H9 (cell line): Measurements from ENCODE around the gene BACH2. TPM values are rescaled to one million over a fixed set of nuclear protein-coding genes. Genes with fewer than 3 reads are reported as not detected.

Source experiments
- DNase-seq: peaks from one replicate; pipeline ENCODE4 v3.0.0-alpha.2; 2017
- H2AFZ ChIP-seq: one replicate; pipeline ENCODE4 v1.6.1; 2013; ENCODE audit warnings: mild to moderate bottlenecking, low read length, control low read depth, moderate library complexity
- H2AK5ac ChIP-seq: 2 replicates; pipeline ENCODE4 v1.6.1; 2013; ENCODE audit warnings: low read length, control low read depth, mixed read lengths; ENCODE audit not compliant: insufficient read length
- H2BK120ac ChIP-seq: one replicate; pipeline ENCODE4 v1.6.1; 2013; ENCODE audit warnings: low read depth, mild to moderate bottlenecking, low read length, control low read depth, inconsistent platforms; ENCODE audit not compliant: poor library complexity, severe bottlenecking
- H2BK12ac ChIP-seq: 2 replicates; pipeline ENCODE4 v1.6.1; 2013; ENCODE audit warnings: low read length, control low read depth, mixed read lengths, low read depth; ENCODE audit not compliant: insufficient read length
- H2BK15ac ChIP-seq: 2 replicates; pipeline ENCODE4 v1.6.1; 2013; ENCODE audit warnings: low read depth, low read length, control low read depth
- H2BK20ac ChIP-seq: one replicate; pipeline ENCODE4 v1.6.1; 2013; ENCODE audit warnings: low read depth, mild to moderate bottlenecking, low read length, control low read depth, inconsistent platforms; ENCODE audit not compliant: poor library complexity, severe bottlenecking
- H2BK5ac ChIP-seq: 2 replicates; pipeline ENCODE4 v1.6.1; 2013; ENCODE audit warnings: low read length, control low read depth, mixed read lengths; ENCODE audit not compliant: insufficient read length
- H3K14ac ChIP-seq: 2 replicates; pipeline ENCODE4 v1.6.1; 2013; ENCODE audit warnings: low read length, control low read depth; ENCODE audit not compliant: insufficient read depth
- H3K18ac ChIP-seq: 2 replicates; pipeline ENCODE4 v1.6.1; 2013; ENCODE audit warnings: low read depth, mild to moderate bottlenecking, mixed read lengths, low read length, control low read depth; ENCODE audit not compliant: insufficient read length
- H3K23ac ChIP-seq: 2 replicates; pipeline ENCODE4 v1.6.1; 2013; ENCODE audit warnings: low read length, control low read depth, mixed read lengths, low read depth; ENCODE audit not compliant: insufficient read length
- H3K23me2 ChIP-seq: 2 replicates; pipeline ENCODE4 v1.6.1; 2013; ENCODE audit warnings: low read depth, mild to moderate bottlenecking, mixed read lengths, low read length, control low read depth; ENCODE audit not compliant: insufficient read length, poor library complexity, severe bottlenecking
- H3K27ac ChIP-seq: 2 replicates; pipeline ENCODE4 v1.5.1; 2013; ENCODE audit warnings: low read length, control low read depth, mixed read lengths, low read depth; ENCODE audit not compliant: insufficient read length
- H3K27me3 ChIP-seq: 2 replicates; pipeline ENCODE4 v1.6.1; 2013; ENCODE audit warnings: low read length, control low read depth, inconsistent platforms; ENCODE audit not compliant: insufficient read depth
- H3K4ac ChIP-seq: 2 replicates; pipeline ENCODE4 v1.6.1; 2013; ENCODE audit warnings: low read depth, mild to moderate bottlenecking, control low read depth, inconsistent platforms, low read length, moderate library complexity
- H3K4me1 ChIP-seq: 2 replicates; pipeline ENCODE4 v1.6.1; 2013; ENCODE audit warnings: low read length, control low read depth, inconsistent platforms; ENCODE audit not compliant: insufficient read depth
- H3K4me2 ChIP-seq: 2 replicates; pipeline ENCODE4 v1.6.1; 2013; ENCODE audit warnings: low read length, control low read depth, mixed read lengths; ENCODE audit not compliant: insufficient read length, insufficient read depth
- H3K56ac ChIP-seq: 2 replicates; pipeline ENCODE4 v1.6.1; 2013; ENCODE audit warnings: low read depth, mild to moderate bottlenecking, mixed read lengths, low read length, control low read depth; ENCODE audit not compliant: insufficient read length
- H3K79me1 ChIP-seq: 2 replicates; pipeline ENCODE4 v1.6.1; 2013; ENCODE audit warnings: low read depth, mild to moderate bottlenecking, moderate library complexity, low read length, control low read depth, inconsistent platforms; ENCODE audit not compliant: insufficient read depth, poor library complexity, severe bottlenecking
- H3K79me2 ChIP-seq: 2 replicates; pipeline ENCODE4 v1.6.1; 2013; ENCODE audit warnings: low read length, control low read depth, inconsistent platforms; ENCODE audit not compliant: insufficient read depth
- H3K9ac ChIP-seq: 2 replicates; pipeline ENCODE4 v1.6.1; 2013; ENCODE audit warnings: low read length, control low read depth, mixed read lengths; ENCODE audit not compliant: insufficient read length; ENCODE audit errors: extremely low read depth
- H3K9me3 ChIP-seq: one replicate; pipeline ENCODE4 v1.6.1; 2013; ENCODE audit warnings: low read depth, low read length, inconsistent platforms; ENCODE audit not compliant: control insufficient read depth
- H3T11ph ChIP-seq: one replicate; pipeline ENCODE4 v1.6.1; 2013; ENCODE audit warnings: mild to moderate bottlenecking, low read length, control low read depth, inconsistent platforms
- H4K20me1 ChIP-seq: one replicate; pipeline ENCODE4 v1.6.1; 2013; ENCODE audit not compliant: control insufficient read depth, insufficient read length, insufficient read depth
- H4K5ac ChIP-seq: 2 replicates; pipeline ENCODE4 v1.6.1; 2013; ENCODE audit warnings: low read depth, mild to moderate bottlenecking, mixed read lengths, low read length, control low read depth; ENCODE audit not compliant: insufficient read length
- H4K8ac ChIP-seq: replicated peaks from 2 replicates; pipeline ENCODE4 v1.6.1; 2013; ENCODE audit warnings: low read length, control low read depth, mixed read lengths, low read depth; ENCODE audit not compliant: insufficient read length
- H4K91ac ChIP-seq: 2 replicates; pipeline ENCODE4 v1.6.1; 2013; ENCODE audit warnings: low read depth, mild to moderate bottlenecking, moderate library complexity, mixed read lengths, low read length, control low read depth; ENCODE audit not compliant: insufficient read length
- H3K27ac Mint-ChIP-seq, 3 experiments: 2 replicates in 2 of 3; 3 replicates in 1 of 3; pipeline ENCODE4 v1.8.0; 2020 to 2021; ENCODE audit warnings: mixed read lengths in 3 of 3, mild to moderate bottlenecking in 1 of 3, moderate library complexity in 1 of 3
- H3K27me3 Mint-ChIP-seq: 2 replicates; pipeline ENCODE4 v1.8.0; 2021; ENCODE audit warnings: low read depth, mild to moderate bottlenecking, moderate library complexity, mixed read lengths
- H3K36me3 Mint-ChIP-seq, 3 experiments: 2 replicates in 2 of 3; 3 replicates in 1 of 3; pipeline ENCODE4 v1.8.0; 2020 to 2021; ENCODE audit warnings: low read depth in 3 of 3, mixed read lengths in 3 of 3; ENCODE audit not compliant: insufficient read depth in 1 of 3
- H3K4me1 Mint-ChIP-seq, 2 experiments: 2 replicates each; pipeline ENCODE4 v1.8.0; 2020; ENCODE audit warnings: mixed read lengths in 2 of 2
- H3K4me3 Mint-ChIP-seq, 2 experiments: 2 replicates in 1 of 2; 3 replicates in 1 of 2; pipeline ENCODE4 v1.8.0; 2020 to 2021; ENCODE audit warnings: mild to moderate bottlenecking in 2 of 2, mixed read lengths in 2 of 2, moderate library complexity in 1 of 2
- H3K9me3 Mint-ChIP-seq, 2 experiments: 2 replicates in 1 of 2; 3 replicates in 1 of 2; pipeline ENCODE4 v1.8.0; 2020; ENCODE audit warnings: mild to moderate bottlenecking in 2 of 2, mixed read lengths in 2 of 2, moderate library complexity in 1 of 2
- CTCF ChIP-seq: fragments of 200-600 bp; sonication (generic); conservative IDR thresholded peaks from 3 replicates; pipeline ENCODE4 v1.8.0; 2021; ENCODE audit warnings: antibody characterized with exemption, mild to moderate bottlenecking
- WGBS: extraction: QIAGEN DNeasy Blood & Tissue Kit; methylation state at CpG from one replicate; pipeline ENCODE4 v1.1.7; 2013; ENCODE audit warnings: missing lambda C conversion rate, low lambda C conversion rate, mixed read lengths; ENCODE audit not compliant: insufficient read length; ENCODE audit errors: extremely low coverage; 5-methylcytosine and 5-hydroxymethylcytosine counted together
- total RNA-seq: library from RNA; stranded (reverse); gene quantifications from 2 replicates; pipeline ENCODE4 v1.2.1, GENCODE V29; 2021

The BACH2 gene
- total RNA-seq, 1 experiment from 2014 or later: 2.0 TPM

DNA sequence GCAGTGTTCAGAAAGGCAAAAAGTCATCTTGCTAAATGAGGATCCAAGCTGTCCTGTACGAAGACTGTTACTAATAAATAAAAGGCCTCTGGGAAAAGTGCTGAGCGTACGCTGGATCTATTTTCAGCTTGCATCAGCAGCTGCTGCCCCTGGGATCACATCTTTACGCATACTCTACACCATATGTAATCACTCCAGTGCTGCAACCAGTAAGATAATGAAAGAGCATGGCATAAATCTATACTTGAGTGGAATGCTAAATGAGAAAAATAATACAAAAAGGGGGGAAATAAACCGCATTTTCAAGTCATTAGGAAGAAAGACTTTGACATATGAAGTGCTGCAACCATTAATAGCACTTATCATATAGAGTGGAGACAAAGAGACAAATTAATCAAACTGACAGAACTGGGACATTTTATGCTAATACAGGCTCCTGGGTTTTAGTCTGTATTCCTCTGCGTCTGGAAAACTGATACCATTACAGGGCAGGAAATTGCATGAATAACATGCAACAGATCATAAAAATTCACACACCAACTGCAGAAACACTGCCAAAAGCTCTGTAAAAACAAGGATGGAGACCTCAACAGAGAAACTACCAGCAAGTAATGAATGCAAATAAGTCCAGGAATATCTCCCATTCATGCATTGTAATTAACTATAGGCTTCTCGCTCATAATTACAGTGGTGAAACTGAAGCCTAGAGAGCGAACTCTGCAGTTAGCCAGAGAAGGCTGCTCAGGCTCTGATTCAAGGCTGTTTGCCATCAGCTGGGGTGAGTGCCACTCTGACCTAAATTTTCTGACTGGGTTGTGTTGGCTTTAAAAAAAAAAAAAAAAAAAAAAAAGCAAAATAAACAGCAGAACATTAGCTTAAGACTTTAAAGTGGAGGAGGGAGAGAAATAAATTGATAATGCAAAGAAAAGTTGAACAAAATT is 318.6 kb downstream of the BACH2 start:
- Mint-ChIP-seq H3K4me1 (peaks cover 0 to 3% of the 10 kb centered on the region in 2 experiments; a peak in 3 of 4 replicates), H3K36me3 (no peaks in the 10 kb centered on the region), H3K27ac (no peak overlapping the region), H3K27me3 (no peaks in the 10 kb centered on the region), H3K4me3 (no peak overlapping the region), H3K9me3 (no peaks in the 10 kb centered on the region)
- no CpG with 5 or more reads among the region's 8 CpGs for WGBS
- H2BK5ac ChIP-seq: no peak overlapping the region
- H3K79me2 ChIP-seq: no peaks in the 10 kb centered on the region
- H3K9ac ChIP-seq: no peak overlapping the region
- no peak overlapping the region for H4K5ac ChIP-seq
- H3K27ac ChIP-seq: no peak overlapping the region
- no peak overlapping the region for H3K56ac ChIP-seq
- no peaks in the 10 kb centered on the region for H3K23me2 ChIP-seq
- no peaks in the 10 kb centered on the region; the same call in 1 of the 2 replicates for H3K4me1 ChIP-seq
- H3K79me1 ChIP-seq: no peaks in the 10 kb centered on the region
- no peak overlapping the region for H2BK15ac ChIP-seq
- no peak for DNase-seq
- no peak overlapping the region for H2AFZ ChIP-seq
- H4K20me1 ChIP-seq: no peaks in the 10 kb centered on the region
- no peak overlapping the region for H3K14ac ChIP-seq
- no peak overlapping the region for H4K91ac ChIP-seq
- no peaks in the 10 kb centered on the region for H3K9me3 ChIP-seq
- H2BK20ac ChIP-seq: no peak overlapping the region
- H3K4me2 ChIP-seq: no peak overlapping the region
- no peak overlapping the region for H3K4ac ChIP-seq
- H3K23ac ChIP-seq: no peak overlapping the region
- no peak overlapping the region for H2BK12ac ChIP-seq
- H3K18ac ChIP-seq: no peak overlapping the region
- H3K27me3 ChIP-seq: no peaks in the 10 kb centered on the region
- H4K8ac ChIP-seq: no peak overlapping the region
- H3T11ph ChIP-seq: no peak overlapping the region
- H2BK120ac ChIP-seq: no peak overlapping the region
- TF ChIP-seq CTCF: no peak
- H2AK5ac ChIP-seq: no peak overlapping the region
